Tibial nerve (tissue), 4 donors: Measurements from ENCODE around the gene B9D2. TPM values are rescaled to one million over a fixed set of nuclear protein-coding genes. Genes with fewer than 3 reads are reported as not detected.

Source experiments
- DNase-seq, 2 donors: peaks; one replicate each; pipeline ENCODE4 v3.0.0-alpha.2; 2019; ENCODE audit warnings: low spot score in 2 of 2
- H3K27ac ChIP-seq, 4 donors: fragments of 200-600 bp; sonication (generic) in 3 of 4; one replicate each; pipeline ENCODE4 v1.5.1; 2017 to 2019; ENCODE audit warnings: mild to moderate bottlenecking in 1 of 4
- H3K27me3 ChIP-seq, 2 donors: fragments of 200-600 bp; sonication (generic) in 1 of 2; one replicate each; pipeline versions ENCODE4 v1.5.1 to v1.6.0; 2017 to 2019
- H3K36me3 ChIP-seq, 3 donors: fragments of 200-600 bp; sonication (generic); one replicate each; pipeline ENCODE4 v1.5.1; 2018 to 2019
- H3K4me1 ChIP-seq, 4 donors: fragments of 200-600 bp; sonication (generic) in 3 of 4; one replicate each; pipeline ENCODE4 v1.5.1; 2017 to 2019
- H3K4me3 ChIP-seq, 4 donors: fragments of 200-600 bp; sonication (generic) in 3 of 4; one replicate each; pipeline ENCODE4 v1.5.1; 2017 to 2019; ENCODE audit warnings: mild to moderate bottlenecking in 1 of 4, moderate library complexity in 1 of 4
- H3K9me3 ChIP-seq, 4 donors: fragments of 200-600 bp; sonication (generic) in 3 of 4; one replicate each; pipeline ENCODE4 v1.5.1; 2017 to 2019
- CTCF ChIP-seq, 5 experiments: fragments of 200-600 bp in 3 of 5; fragments of 450-650 bp in 2 of 5; sonication (generic) in 3 of 5; IDR thresholded peaks; one replicate each; pipeline ENCODE4 v1.5.1; 2016 to 2019; ENCODE audit warnings: antibody characterized with exemption in 5 of 5, mild to moderate bottlenecking in 3 of 5, moderate library complexity in 2 of 5
- EP300 ChIP-seq, 2 donors: sonication (generic); formaldehyde crosslinking; IDR thresholded peaks; one replicate each; pipeline ENCODE4 v1.6.1; 2017; ENCODE audit warnings: antibody characterized with exemption in 2 of 2, mild to moderate bottlenecking in 1 of 2
- POLR2A ChIP-seq, 2 donors: fragments of 450-650 bp; IDR thresholded peaks; one replicate each; pipeline ENCODE4 v1.6.1; 2017; ENCODE audit warnings: antibody characterized with exemption in 2 of 2, mild to moderate bottlenecking in 2 of 2, moderate library complexity in 2 of 2
- WGBS, 2 donors: methylation state at CpG; one replicate each; pipeline ENCODE4 v1.1.5; 2018; 5-methylcytosine and 5-hydroxymethylcytosine counted together
- total RNA-seq, 4 donors: library from RNA; depleted of rRNA; stranded (reverse); fragments of >200 nt; gene quantifications; one replicate each; pipeline ENCODE4 v1.1.0, GENCODE V29; 2016

B9D2 gene
- total RNA-seq, 4 donors from 2014 or later = 0.87 to 8.2 (median 3.6) TPM

GRCh38 chr19:41319500-41320184 lies 44.3 kb downstream of the B9D2 start:
- H3K27me3 ChIP-seq = no peaks in the 10 kb centered on the region
- WGBS, 2 donors = 82 to 83% methylated on average over 18 to 20 of the region's 20 CpGs
- peaks cover 0 to 36% (median 27%) of the 10 kb centered on the region in 4 donors for H3K4me1 ChIP-seq
- H3K9me3 ChIP-seq = no peaks in the 10 kb centered on the region
- no peak overlapping the region for H3K27ac ChIP-seq
- no peak for DNase-seq
- peaks cover 0 to 80% (median 28%) of the 10 kb centered on the region in 3 donors for H3K36me3 ChIP-seq
- TF ChIP-seq CTCF (IDR thresholded peaks at IDR 0.05) (no peak), POLR2A (IDR thresholded peaks at IDR 0.05) (no peak), EP300 (IDR thresholded peaks at IDR 0.05) (no peak)
- no peak overlapping the region for H3K4me3 ChIP-seq

DNA sequence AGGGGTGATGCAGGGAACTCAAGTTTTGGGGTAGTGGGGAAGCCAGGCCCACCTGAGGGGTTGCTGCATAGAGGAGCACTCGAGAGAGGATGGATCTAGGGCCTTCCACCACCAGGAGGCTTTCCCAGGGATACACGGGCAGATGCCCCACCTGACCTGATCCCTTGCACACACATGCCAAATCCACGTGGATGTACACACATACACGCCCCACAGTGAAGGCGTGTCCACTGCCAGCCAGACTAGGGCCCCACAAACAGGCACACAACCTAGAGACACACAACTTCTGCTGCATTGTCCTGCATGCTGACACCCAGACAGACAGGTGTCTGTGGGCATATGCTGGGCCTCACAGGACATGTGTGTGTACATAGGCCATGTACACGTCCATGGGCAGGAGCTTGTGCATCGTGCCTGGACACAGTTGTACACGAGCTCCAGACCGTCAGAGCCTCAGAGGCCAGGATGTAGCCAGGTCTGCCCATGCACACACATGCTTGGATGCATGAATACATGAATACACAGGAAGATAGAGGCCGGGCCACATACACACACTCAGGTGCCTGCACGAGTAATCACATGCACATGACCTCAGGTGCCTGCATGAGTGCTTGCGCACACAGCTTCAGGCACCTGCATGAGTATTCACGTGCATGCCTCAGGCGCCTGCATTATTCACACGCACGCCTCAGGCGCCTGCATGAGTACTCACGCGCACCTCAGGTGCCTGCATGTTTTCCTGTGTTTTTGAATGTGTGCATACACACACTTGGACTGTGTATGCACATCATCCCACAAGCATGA lies 45.1 kb downstream of the B9D2 start:
- TF ChIP-seq POLR2A (IDR thresholded peaks at IDR 0.05) = no peak
- no peak for TF ChIP-seq EP300 (IDR thresholded peaks at IDR 0.05)
- TF ChIP-seq CTCF (IDR thresholded peaks at IDR 0.05) = no peak
- no peak for DNase-seq
- 80 to 85% methylated on average over 18 of the region's 19 CpGs for WGBS, 2 donors

DNA sequence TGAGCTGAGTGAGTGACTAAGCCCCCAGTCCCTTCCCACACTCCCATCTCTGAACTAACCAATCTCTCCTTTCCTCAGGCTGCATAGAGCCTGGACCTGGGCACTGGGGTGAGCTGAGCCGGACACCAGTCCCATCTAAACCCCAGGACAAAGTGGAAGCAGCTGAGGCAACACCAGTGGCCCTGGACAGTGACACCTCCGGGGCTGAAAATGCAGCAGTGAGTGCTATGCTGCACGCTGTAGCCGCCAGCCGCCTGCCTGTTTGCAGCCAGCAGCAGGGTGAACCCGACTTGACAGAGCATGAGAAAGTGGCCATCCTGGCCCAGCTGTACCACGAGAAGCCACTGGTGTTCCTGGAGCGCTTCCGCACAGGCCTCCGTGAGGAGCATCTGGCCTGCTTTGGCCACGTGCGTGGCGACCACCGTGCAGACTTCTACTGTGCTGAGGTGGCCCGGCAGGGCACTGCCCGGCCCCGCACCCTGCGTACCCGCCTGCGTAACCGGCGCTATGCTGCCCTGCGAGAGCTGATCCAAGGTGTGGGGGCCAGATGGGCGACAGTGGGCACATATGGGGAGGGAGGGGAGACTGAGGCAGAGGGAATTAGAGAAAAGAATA lies 47.5 kb downstream of the B9D2 start:
- 92 to 98% methylated on average over 23 to 24 of the region's 24 CpGs for WGBS, 2 donors
- H3K9me3 ChIP-seq = no peaks in the 10 kb centered on the region
- no peak overlapping the region for H3K27ac ChIP-seq
- no peak overlapping the region for H3K4me3 ChIP-seq
- TF ChIP-seq POLR2A (IDR thresholded peaks at IDR 0.05) = no peak
- no peak for TF ChIP-seq CTCF (IDR thresholded peaks at IDR 0.05)
- no peak for TF ChIP-seq EP300 (IDR thresholded peaks at IDR 0.05)
- H3K4me1 ChIP-seq = peaks cover 0 to 20% (median 6%) of the 10 kb centered on the region in 4 donors
- peaks cover 0 to 85% (median 31%) of the 10 kb centered on the region in 3 donors for H3K36me3 ChIP-seq
- H3K27me3 ChIP-seq = no peaks in the 10 kb centered on the region
- no peak for DNase-seq

More for the DNA sequence above, 45.1 kb downstream of the B9D2 start:
- peaks cover 0 to 28% (median 20%) of the 10 kb centered on the region in 4 donors for H3K4me1 ChIP-seq
- H3K9me3 ChIP-seq = no peaks in the 10 kb centered on the region
- H3K27me3 ChIP-seq = no peaks in the 10 kb centered on the region
- H3K36me3 ChIP-seq = peaks cover 0 to 86% (median 31%) of the 10 kb centered on the region in 3 donors
- H3K27ac ChIP-seq = no peak overlapping the region
- no peak overlapping the region for H3K4me3 ChIP-seq

DNA sequence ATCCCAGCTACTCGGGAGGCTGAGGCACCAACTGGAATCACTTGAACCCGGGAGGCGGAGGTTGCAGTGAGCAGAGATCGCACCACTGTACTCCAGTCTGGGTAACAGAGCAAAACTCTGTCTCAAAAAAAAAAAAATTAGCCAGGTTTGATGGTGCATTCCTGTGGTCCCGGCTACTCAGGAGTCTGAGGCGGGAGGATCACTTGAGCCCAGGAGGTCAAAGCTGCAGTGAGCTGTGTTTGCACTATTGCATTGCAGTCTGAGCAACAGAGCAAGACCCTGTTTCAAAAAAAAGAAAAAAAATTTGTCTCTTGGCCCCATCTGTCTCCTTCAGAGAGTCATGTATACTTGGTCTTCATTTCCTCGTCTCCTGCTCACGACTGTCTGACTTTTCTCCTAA lies 52.3 kb downstream of the B9D2 start:
- DNase-seq = no peak
- H3K27me3 ChIP-seq = no peaks in the 10 kb centered on the region
- TF ChIP-seq POLR2A (IDR thresholded peaks at IDR 0.05) (no peak), EP300 (IDR thresholded peaks at IDR 0.05) (no peak), CTCF (IDR thresholded peaks at IDR 0.05) (no peak)
- peaks cover 0 to 47% (median 27%) of the 10 kb centered on the region in 4 donors for H3K4me1 ChIP-seq
- peaks cover 0 to 42% (median 9%) of the 10 kb centered on the region in 3 donors for H3K36me3 ChIP-seq
- H3K27ac ChIP-seq = no peak overlapping the region
- no peaks in the 10 kb centered on the region for H3K9me3 ChIP-seq
- H3K4me3 ChIP-seq = no peak overlapping the region
- 87 to 90% methylated on average over 8 of the region's 8 CpGs for WGBS, 2 donors
